ENCODE measurements around the gene MRAS.
"Not testable (repeated sequence)": the region's sequence is repeated elsewhere in the genome, so short reads cannot be mapped to it uniquely, and the experiment has no call there.

Gene MRAS

DNA sequence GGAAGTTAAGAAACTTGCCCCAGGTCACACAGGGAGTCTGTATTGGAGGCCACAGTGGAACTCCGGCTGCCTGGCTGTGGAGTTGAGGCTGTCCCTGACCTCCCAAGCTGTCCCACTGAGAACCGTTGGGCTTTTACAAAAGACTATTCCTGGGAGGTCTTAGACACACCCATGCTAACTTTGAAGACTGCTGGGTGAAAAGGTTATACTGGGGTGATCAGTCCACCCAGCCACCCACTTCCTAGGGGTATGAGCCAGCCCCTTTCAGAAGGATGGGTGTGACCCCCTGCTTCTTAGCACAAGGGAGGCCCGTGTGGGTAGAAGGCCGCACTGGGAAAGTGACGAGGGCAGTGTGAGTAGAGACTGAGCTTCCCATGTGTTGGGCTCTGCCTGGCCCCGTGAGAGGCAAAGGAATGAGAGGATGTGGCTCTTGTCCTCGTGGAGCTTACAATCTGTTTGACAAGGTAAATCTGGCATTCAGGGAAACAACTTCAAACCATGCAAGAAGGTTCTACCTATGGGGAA is 19.0 kb downstream of the MRAS start:
- DNase-seq (ENCODE audit: low read depth) = no peak

- DNase-seq (ENCODE audit: low read depth) = no peak
Measured at GRCh38 chr3:138367911-138368310, 19.5 kb downstream of the MRAS start.

GRCh38 chr3:138369151-138369900 is 20.9 kb downstream of the MRAS start:
- no peak for DNase-seq (ENCODE audit: low read depth)

DNA sequence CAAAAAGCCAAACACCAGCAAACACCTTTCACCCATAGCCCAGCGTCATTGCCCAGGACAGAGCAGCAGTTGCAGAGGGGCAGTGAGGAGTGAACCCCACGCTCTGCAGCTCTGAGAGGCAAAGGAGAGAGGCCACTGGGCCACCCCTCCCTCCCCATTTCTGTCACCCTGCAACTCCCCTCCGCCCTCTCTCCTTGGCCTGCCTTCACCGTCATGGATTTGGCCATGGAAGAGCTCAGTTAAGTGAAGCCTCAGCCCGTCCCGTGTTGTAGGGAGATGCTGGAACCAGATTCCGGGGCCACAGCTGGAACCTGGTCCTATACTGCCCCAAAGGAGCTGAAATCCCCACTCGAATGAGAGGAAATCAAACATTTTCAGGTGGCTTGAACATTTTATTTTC is 21.9 kb downstream of the MRAS start:
- DNase-seq (ENCODE audit: low read depth) = no peak

DNA sequence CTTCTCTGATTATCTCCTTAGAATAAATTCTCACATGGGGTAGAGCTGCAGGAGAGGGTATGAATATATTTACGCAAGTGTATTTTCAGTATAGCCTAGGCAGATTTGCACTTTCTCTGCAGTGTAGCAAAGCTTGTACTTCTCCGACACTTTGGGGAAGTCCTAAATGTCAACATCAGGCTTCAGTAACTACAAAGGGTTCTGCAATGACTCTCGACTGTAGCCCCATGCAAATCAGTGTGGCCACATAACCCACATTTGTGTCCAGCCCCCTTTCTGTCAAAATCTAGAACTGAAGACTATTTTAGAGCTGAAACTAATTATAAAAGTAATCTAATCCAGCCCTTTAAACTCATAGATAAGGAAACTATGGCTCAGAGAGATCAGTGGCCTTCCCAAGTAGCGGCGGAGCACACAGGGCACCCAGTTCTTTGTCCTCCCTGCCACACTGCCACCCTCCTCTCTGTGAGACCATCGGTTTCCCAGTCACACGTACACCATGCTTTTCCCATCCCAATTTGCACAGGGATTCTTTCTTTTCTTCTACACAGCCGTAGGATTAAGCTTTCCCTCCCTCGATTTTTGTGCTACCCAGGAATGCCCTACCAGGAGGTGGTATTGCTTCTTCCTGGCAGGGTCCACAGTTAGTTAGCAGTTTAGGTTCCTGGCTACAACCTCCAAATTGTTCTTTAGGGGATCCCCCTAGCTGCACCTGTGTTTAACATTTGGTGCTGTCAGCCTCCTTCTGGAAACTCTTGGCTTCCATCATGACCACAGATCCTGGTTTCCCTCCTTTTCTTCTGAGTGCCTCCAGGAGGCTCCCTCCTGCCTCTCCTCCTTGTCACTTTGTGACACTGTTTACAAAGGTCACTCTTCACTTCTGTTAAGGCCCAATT is 22.9 kb downstream of the MRAS start:
- DNase-seq (ENCODE audit: low read depth) = no peak

GRCh38 chr3:138373087-138373735 is 24.8 kb downstream of the MRAS start:
- no peak for DNase-seq (ENCODE audit: low read depth)

DNA sequence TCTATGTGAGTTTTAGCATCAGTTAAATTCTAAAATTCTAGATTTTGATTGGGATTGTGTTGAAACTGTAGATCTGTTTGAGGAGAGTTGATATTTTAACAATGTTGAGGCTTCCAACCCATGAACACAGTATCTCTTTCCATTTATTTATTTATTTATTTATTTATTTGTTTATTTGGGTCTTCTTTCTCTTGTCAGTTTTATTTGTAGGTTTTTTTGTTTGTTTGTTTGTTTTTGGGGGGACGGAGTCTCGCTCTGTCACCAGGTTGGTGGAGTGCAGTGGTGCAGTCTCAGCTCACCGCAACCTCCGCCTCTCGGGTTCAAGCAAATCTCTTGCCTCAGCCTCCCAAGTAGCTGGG is 25.3 kb downstream of the MRAS start:
- no peak for DNase-seq (ENCODE audit: low read depth)

- no peak for DNase-seq (ENCODE audit: low read depth)
Measured at GRCh38 chr3:138374573-138375134, 26.3 kb downstream of the MRAS start.

GRCh38 chr3:138375447-138375846 is 27.1 kb downstream of the MRAS start:
- DNase-seq (ENCODE audit: low read depth) = no peak

- no peak for DNase-seq (ENCODE audit: low read depth)
Measured at GRCh38 chr3:138376663-138377062, 28.3 kb downstream of the MRAS start.

DNA sequence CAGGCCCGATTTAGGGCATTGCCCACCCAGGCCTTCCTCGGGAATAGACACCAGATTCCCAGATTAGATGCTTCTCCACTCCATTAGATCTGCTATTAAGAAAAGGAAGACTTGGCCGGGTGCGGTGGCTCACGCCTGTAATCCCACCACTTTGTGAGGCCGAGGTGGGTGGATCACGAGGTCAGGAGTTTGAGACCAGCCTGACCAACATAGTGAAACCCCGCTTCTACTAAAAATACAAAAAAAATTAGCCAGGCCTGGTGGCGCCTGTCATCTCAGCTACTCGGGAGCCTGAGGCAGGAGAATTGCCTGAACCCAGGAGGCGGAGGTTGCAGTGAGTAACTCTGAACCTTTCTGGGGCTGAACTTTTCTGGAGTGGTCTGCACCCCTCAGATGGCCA is 28.8 kb downstream of the MRAS start:
- not testable (repeated sequence) for DNase-seq (ENCODE audit: low read depth)

- no peak for DNase-seq (ENCODE audit: low read depth)
Measured at GRCh38 chr3:138377804-138378203, 29.4 kb downstream of the MRAS start.

GRCh38 chr3:138378331-138378730 is 30.0 kb downstream of the MRAS start:
- no peak for DNase-seq (ENCODE audit: low read depth)

- DNase-seq (ENCODE audit: low read depth) = no peak
Measured at GRCh38 chr3:138378990-138379389, 30.6 kb downstream of the MRAS start.

GRCh38 chr3:138381413-138381901 is 33.1 kb downstream of the MRAS start:
- DNase-seq (ENCODE audit: low read depth) = no peak

DNA sequence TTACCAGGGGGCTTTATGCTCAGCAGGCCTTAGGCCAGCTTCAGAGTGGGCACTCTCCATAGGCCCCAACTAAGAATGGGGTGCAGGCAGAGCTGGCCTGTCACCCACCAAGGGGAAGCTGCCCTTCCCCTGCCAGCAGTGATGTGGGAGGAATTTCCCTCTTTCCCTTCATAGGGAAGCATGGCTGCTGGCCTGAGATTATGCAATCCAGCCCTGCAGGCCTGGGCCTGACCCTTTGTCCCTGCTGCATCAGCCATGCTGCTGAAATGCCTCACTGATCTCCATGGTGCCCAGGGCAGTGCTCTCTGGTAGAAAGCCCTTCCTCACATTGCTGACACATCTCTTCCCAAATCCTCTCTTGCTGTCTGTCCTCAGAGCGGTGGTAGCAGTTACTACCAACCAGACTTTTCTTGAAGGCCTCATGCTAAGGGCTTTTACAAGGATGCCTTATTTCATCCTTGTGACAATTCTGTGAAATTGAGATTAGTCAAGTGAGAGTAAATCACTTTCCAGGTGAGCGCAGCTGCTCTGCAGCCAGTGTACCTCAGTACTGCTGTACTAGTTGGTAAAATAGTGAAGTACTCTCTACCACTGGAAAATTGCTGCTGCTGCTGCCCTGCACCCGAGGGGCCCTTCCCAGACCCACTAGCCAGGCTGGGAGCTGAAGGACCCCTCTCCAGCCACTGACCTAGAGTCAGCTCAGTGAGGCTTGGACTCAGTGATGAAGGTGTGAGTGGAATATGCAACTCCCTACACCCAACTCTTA is 33.8 kb downstream of the MRAS start:
- DNase-seq (ENCODE audit: low read depth) = no peak

- no peak for DNase-seq (ENCODE audit: low read depth)
Measured at GRCh38 chr3:138383715-138384465, 35.5 kb downstream of the MRAS start.

DNA sequence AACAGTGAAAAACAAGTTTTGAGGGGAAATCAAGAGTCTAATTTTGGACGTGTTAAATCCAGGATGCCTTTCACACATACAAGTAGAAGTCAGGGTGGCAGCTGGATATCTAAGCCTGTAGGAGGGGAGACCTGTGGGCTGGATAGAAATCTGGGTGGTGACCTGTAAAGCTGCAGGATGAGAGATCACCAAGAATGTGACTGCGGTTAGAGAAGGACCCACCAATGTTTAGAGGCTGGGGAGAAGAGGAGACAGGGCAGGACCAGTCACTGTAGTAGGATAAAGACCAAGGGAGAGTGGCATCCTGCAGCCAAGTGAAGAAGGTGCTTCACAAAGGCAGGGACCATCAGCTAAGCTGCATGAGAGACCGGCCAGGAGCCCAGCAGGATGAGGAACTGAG is 36.2 kb downstream of the MRAS start:
- no peak for DNase-seq (ENCODE audit: low read depth)

DNA sequence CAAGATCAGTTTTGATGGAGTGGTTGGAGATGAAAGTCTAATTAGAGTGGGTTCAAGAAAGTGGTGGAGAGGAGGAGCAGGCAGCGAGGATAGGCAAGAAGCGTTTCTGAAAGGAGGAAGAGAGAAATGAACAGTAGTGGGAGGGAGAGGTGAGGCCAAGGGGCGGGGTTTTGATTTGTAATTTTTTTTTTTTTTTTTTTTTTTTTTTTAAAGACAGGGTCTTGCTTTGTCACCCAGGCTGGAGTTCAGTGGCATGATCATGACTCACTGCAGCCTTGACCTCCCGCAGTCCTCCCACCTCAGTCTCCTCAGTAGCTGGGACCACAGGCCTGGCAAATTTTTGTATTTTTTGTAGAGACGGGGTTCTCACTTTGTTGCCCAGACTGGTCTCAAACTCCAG is 36.6 kb downstream of the MRAS start:
- no peak for DNase-seq (ENCODE audit: low read depth)

- DNase-seq (ENCODE audit: low read depth) = no peak
Measured at GRCh38 chr3:138389144-138389601, 40.8 kb downstream of the MRAS start.

Data from activated T-cell treated with anti-CD3 and anti-CD28 coated beads for 48 hours (primary cell).